Loucy (cell line): ENCODE data around the gene AGBL1.

Experiments
- EZH2phosphoT487 ChIP-seq: fragments of 200-600 bp; IDR thresholded peaks from 2 replicates; pipeline ENCODE4 v1.6.1; 2018; ENCODE audit warnings: antibody characterized with exemption, mild to moderate bottlenecking, moderate library complexity, borderline replicate concordance
- TF ChIP-seq, protein P1 (sequence below): fragments of 200-600 bp; sonication (generic); conservative IDR thresholded peaks from 2 replicates; pipeline ENCODE4 v1.5.1; 2014; ENCODE audit warnings: mild to moderate bottlenecking, antibody characterized with exemption, low read length

DNA sequence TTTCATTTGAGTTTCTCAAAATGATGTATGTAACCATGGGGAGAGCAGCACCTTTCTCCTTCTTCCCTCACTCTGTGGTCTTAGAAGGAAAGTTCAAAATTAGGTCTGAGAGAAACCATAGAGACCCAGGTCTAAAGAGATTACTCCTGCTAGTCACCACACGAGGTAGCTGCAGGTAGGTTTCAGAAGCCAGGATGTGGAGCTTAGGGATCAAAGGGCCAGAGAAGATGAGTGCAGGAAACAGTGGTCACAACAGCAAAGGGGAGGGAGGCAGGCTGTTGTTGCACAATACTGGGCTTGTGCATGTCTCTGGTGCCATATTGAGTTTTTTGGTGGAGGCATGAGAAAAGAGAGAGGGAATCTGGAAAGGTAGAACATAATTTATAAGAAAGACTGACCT lies 583.6 kb downstream of the AGBL1 start:
- TF ChIP-seq, protein P1, sequence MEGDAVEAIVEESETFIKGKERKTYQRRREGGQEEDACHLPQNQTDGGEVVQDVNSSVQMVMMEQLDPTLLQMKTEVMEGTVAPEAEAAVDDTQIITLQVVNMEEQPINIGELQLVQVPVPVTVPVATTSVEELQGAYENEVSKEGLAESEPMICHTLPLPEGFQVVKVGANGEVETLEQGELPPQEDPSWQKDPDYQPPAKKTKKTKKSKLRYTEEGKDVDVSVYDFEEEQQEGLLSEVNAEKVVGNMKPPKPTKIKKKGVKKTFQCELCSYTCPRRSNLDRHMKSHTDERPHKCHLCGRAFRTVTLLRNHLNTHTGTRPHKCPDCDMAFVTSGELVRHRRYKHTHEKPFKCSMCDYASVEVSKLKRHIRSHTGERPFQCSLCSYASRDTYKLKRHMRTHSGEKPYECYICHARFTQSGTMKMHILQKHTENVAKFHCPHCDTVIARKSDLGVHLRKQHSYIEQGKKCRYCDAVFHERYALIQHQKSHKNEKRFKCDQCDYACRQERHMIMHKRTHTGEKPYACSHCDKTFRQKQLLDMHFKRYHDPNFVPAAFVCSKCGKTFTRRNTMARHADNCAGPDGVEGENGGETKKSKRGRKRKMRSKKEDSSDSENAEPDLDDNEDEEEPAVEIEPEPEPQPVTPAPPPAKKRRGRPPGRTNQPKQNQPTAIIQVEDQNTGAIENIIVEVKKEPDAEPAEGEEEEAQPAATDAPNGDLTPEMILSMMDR = no peak
- TF ChIP-seq EZH2phosphoT487 = no peak
